Measurements from ENCODE around the gene ARRB2. TPM values are rescaled to one million over a fixed set of nuclear protein-coding genes. Genes with fewer than 3 reads are reported as not detected.

Gene ARRB2
- polyA plus RNA-seq, 1 donor (not counting 4 experiments of a cell fraction or from before 2014, with no cell fraction given), result 11.5 TPM

GRCh38 chr17:4672055-4672630 lies 38.3 kb upstream of the ARRB2 start:
- Histone ChIP-seq H3K79me2 (ENCODE audit: control insufficient read depth, insufficient read depth, low read length) (no peaks in the 10 kb centered on the region), H3K27me3 (ENCODE audit: control insufficient read depth, extremely low read depth, insufficient read depth, low read length) (peaks cover 4% of the 10 kb centered on the region), H3K4me3 (ENCODE audit: control insufficient read depth in 2 of 3, extremely low read depth in 1 of 3, insufficient read depth in 2 of 3, low read depth in 1 of 3, low read length in 3 of 3) (no peak overlapping the region), H2AFZ (ENCODE audit: control insufficient read depth, low read length) (no peak overlapping the region), H3K9me3 (ENCODE audit: control insufficient read depth, low read depth, low read length) (no peaks in the 10 kb centered on the region), H3K9me1 (ENCODE audit: control insufficient read depth, extremely low read depth, insufficient read depth, low read length) (no peaks in the 10 kb centered on the region), H3K27ac (ENCODE audit: control insufficient read depth, insufficient read depth, low read length) (no peak overlapping the region), H3K36me3 (ENCODE audit: control insufficient read depth in 2 of 2, extremely low read depth in 1 of 2, insufficient read depth in 2 of 2, low read length in 2 of 2) (peaks cover 35 to 42% of the 10 kb centered on the region in 2 experiments), H4K20me1 (ENCODE audit: control insufficient read depth, extremely low read depth, insufficient read depth, low read length) (no peaks in the 10 kb centered on the region), H3K4me1 (ENCODE audit: control insufficient read depth, extremely low read depth, insufficient read depth, low read length) (no peaks in the 10 kb centered on the region), H3K9ac (ENCODE audit: control insufficient read depth, extremely low read depth, insufficient read depth, low read length) (no peak overlapping the region), H3K4me2 (ENCODE audit: control insufficient read depth, extremely low read depth, insufficient read depth, low read depth, low read length) (no peak overlapping the region)
- TF ChIP-seq CTCF (optimal IDR thresholded peaks at IDR 0.05 in 1 of 3, IDR thresholded peaks at IDR 0.05 in 1 of 3, conservative IDR thresholded peaks at IDR 0.05 in 1 of 3; ENCODE audit: extremely low read depth in 1 of 3, insufficient read depth in 2 of 3, low read length in 3 of 3), result no peak
- no peak for TF ChIP-seq EZH2 (IDR thresholded peaks at IDR 0.05; ENCODE audit: low read length)
- no peak for FAIRE-seq
- dilution Hi-C loops (cut with MboI; ENCODE audit: extremely low pct_ligation_motif_present, low sequenced_read_pairs), result no loop called here
- no peak for DNase-seq (ENCODE audit: low read depth, low spot score)

GRCh38 chr17:4672751-4673150 lies 37.7 kb upstream of the ARRB2 start:
- Histone ChIP-seq H3K36me3 (ENCODE audit: control insufficient read depth in 2 of 2, extremely low read depth in 1 of 2, insufficient read depth in 2 of 2, low read length in 2 of 2) (peaks cover 37 to 46% of the 10 kb centered on the region in 2 experiments), H3K9me1 (ENCODE audit: control insufficient read depth, extremely low read depth, insufficient read depth, low read length) (no peaks in the 10 kb centered on the region), H3K27ac (ENCODE audit: control insufficient read depth, insufficient read depth, low read length) (no peak overlapping the region), H3K27me3 (ENCODE audit: control insufficient read depth, extremely low read depth, insufficient read depth, low read length) (no peaks in the 10 kb centered on the region), H3K4me2 (ENCODE audit: control insufficient read depth, extremely low read depth, insufficient read depth, low read depth, low read length) (no peak overlapping the region), H3K9me3 (ENCODE audit: control insufficient read depth, low read depth, low read length) (no peaks in the 10 kb centered on the region), H2AFZ (ENCODE audit: control insufficient read depth, low read length) (no peak overlapping the region), H4K20me1 (ENCODE audit: control insufficient read depth, extremely low read depth, insufficient read depth, low read length) (no peaks in the 10 kb centered on the region), H3K4me3 (ENCODE audit: control insufficient read depth in 2 of 3, extremely low read depth in 1 of 3, insufficient read depth in 2 of 3, low read depth in 1 of 3, low read length in 3 of 3) (no peak overlapping the region), H3K79me2 (ENCODE audit: control insufficient read depth, insufficient read depth, low read length) (no peaks in the 10 kb centered on the region), H3K9ac (ENCODE audit: control insufficient read depth, extremely low read depth, insufficient read depth, low read length) (no peak overlapping the region), H3K4me1 (ENCODE audit: control insufficient read depth, extremely low read depth, insufficient read depth, low read length) (no peaks in the 10 kb centered on the region)
- DNase-seq (ENCODE audit: low read depth, low spot score), result no peak
- no peak for FAIRE-seq
- TF ChIP-seq EZH2 (IDR thresholded peaks at IDR 0.05; ENCODE audit: low read length) (no peak), CTCF (optimal IDR thresholded peaks at IDR 0.05 in 1 of 3, IDR thresholded peaks at IDR 0.05 in 1 of 3, conservative IDR thresholded peaks at IDR 0.05 in 1 of 3; ENCODE audit: extremely low read depth in 1 of 3, insufficient read depth in 2 of 3, low read length in 3 of 3) (no peak)
- dilution Hi-C loops (cut with MboI; ENCODE audit: extremely low pct_ligation_motif_present, low sequenced_read_pairs), result no loop called here
